HEK293T (cell line): ENCODE data around the gene COQ8A.

Source experiments
- ARNT ChIP-seq: fragments of 450-650 bp; IDR thresholded peaks from 2 replicates; pipeline ENCODE4 v1.6.1; 2017; ENCODE audit warnings: mild to moderate bottlenecking
- BHLHE40 ChIP-seq: fragments of 450-650 bp; IDR thresholded peaks from 2 replicates; pipeline ENCODE4 v1.6.1; 2016; ENCODE audit warnings: mild to moderate bottlenecking, moderate library complexity, borderline replicate concordance
- ELF4 ChIP-seq: fragments of 450-650 bp; IDR thresholded peaks from 2 replicates; pipeline ENCODE4 v1.6.1; 2017; ENCODE audit warnings: antibody characterized with exemption
- FOXA1 ChIP-seq: fragments of 450-650 bp; IDR thresholded peaks from 2 replicates; pipeline ENCODE4 v1.6.1; 2016; ENCODE audit warnings: mild to moderate bottlenecking
- FOXM1 ChIP-seq: fragments of 450-650 bp; IDR thresholded peaks from 2 replicates; pipeline ENCODE4 v1.6.1; 2017; ENCODE audit warnings: mild to moderate bottlenecking, borderline replicate concordance
- HDGF ChIP-seq: fragments of 450-650 bp; IDR thresholded peaks from 2 replicates; pipeline ENCODE4 v1.6.1; 2017; ENCODE audit warnings: antibody characterized with exemption, borderline replicate concordance
- L3MBTL2 ChIP-seq: fragments of 450-650 bp; conservative IDR thresholded peaks from 2 replicates; pipeline ENCODE4 v1.6.1; 2016; ENCODE audit warnings: mild to moderate bottlenecking
- NFRKB ChIP-seq: fragments of 450-650 bp; IDR thresholded peaks from 2 replicates; pipeline ENCODE4 v1.6.1; 2016; ENCODE audit warnings: mild to moderate bottlenecking, moderate library complexity
- PKNOX1 ChIP-seq: fragments of 450-650 bp; IDR thresholded peaks from 2 replicates; pipeline ENCODE4 v1.6.1; 2016
- SP1 ChIP-seq: fragments of 450-650 bp; IDR thresholded peaks from 2 replicates; pipeline ENCODE4 v1.6.1; 2017
- SUZ12 ChIP-seq: fragments of 450-650 bp; IDR thresholded peaks from 2 replicates; pipeline ENCODE4 v1.6.1; 2016; ENCODE audit warnings: mild to moderate bottlenecking
- TARDBP ChIP-seq: fragments of 450-650 bp; IDR thresholded peaks from 2 replicates; pipeline ENCODE4 v1.6.1; 2016

GRCh38 chr1:226985839-226986463 lies 45.9 kb downstream of the COQ8A start:
- TF ChIP-seq L3MBTL2 = no peak
- no peak for TF ChIP-seq ARNT
- TF ChIP-seq HDGF = no peak
- TF ChIP-seq FOXA1 = no peak
- no peak for TF ChIP-seq SUZ12
- no peak for TF ChIP-seq ELF4
- TF ChIP-seq FOXM1 = no peak
- no peak for TF ChIP-seq TARDBP
- no peak for TF ChIP-seq PKNOX1
- no peak for TF ChIP-seq NFRKB
- no peak for TF ChIP-seq SP1
- TF ChIP-seq BHLHE40 = no peak
